Coronary artery (tissue), 2 donors: ENCODE data around the gene ZNF391.

Experiments
- DNase-seq: peaks from one replicate; pipeline ENCODE4 v3.0.0-alpha.2; 2017; ENCODE audit warnings: low spot score
- H3K27ac ChIP-seq, 2 donors: fragments of 200-600 bp; sonication (generic); one replicate each; pipeline ENCODE4 v1.5.1; 2016 to 2019
- H3K4me3 ChIP-seq: fragments of 200-600 bp; sonication (generic); 2 replicates; pipeline ENCODE4 v1.5.1; 2016; ENCODE audit warnings: mild to moderate bottlenecking, moderate library complexity
- CTCF ChIP-seq: fragments of 200-600 bp; sonication (generic); IDR thresholded peaks from one replicate; pipeline ENCODE4 v1.5.1; 2019; ENCODE audit warnings: antibody characterized with exemption

ZNF391 gene

DNA sequence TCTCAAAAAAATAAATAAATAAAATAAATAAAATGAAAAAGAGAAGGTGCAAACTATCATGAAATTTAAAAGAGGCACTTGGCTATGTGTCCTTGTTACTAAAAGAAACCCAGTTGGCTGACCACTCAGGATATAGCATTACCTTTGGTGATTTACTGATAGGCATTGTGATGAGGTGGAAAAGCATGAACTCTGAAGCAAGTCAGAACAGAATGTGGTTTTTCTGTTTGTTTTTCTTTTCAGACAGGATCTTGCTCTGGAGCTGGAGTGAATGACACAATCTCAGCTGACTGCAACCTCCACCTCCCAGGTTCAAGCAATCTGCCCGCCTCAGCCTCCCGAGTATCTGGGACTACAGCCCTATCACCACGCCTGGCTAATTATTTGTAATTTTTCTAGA lies 52.4 kb downstream of the ZNF391 start:
- DNase-seq = no peak
- H3K4me3 ChIP-seq = no peak overlapping the region
- H3K27ac ChIP-seq = no peak overlapping the region
- no peak for TF ChIP-seq CTCF

GRCh38 chr6:27442932-27443331 lies 54.4 kb downstream of the ZNF391 start:
- TF ChIP-seq CTCF = no peak
- Histone ChIP-seq H3K27ac (no peak overlapping the region), H3K4me3 (no peak overlapping the region)
- DNase-seq = no peak

DNA sequence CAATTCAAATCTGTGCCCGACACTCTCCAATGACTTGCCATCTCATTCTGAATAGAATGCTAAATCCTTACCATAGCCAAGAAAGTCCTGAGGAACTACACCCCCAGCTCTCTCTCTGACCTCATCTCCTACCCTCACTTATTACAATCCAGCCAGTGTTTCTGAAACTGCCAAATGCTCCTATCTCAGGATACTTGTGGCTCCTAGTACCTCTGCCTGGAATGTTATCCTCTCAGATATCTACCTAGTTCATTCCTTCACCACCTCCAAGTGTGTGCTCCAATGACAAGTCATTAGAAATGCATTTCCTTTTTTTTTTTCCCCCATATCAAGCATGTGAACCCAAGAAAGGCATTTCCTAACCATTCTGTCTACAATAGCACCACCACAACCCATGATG lies 59.9 kb downstream of the ZNF391 start:
- Histone ChIP-seq H3K27ac (no peak overlapping the region), H3K4me3 (no peak overlapping the region)
- DNase-seq = no peak
- no peak for TF ChIP-seq CTCF

DNA sequence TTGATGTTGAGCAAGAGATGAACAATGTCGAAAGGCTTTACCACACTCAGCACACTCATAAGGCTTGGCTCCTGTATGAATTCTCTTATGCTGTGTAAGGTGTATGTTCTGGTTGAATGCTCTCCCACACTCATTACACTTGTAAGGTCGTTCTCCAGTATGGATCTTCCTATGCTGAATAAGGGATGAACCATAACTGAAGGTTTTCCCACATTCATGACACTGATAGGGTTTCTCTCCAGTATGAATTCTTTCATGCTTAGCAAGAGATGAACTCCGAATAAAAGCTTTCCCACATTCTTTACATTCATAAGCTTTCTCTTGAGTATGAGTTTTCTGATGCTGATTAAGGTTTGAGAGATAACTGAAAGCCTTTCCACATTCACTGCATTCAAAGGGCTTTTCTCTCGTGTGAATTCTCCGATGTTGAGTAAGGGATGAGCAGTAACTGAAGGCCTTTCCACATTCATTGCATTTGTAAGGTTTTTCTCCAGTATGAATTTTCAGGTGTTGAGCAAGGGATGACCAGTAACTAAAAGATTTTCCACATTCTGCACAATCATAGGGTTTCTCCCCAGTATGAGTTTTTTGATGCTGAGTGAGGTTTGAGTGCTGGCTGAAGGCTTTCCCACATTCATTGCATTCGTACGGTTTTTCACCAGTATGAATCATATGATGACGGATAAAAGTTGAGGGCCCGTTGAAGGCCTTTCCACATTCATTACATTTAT lies 63.3 kb downstream of the ZNF391 start:
- Histone ChIP-seq H3K27ac (no peak overlapping the region), H3K4me3 (peak overlapping the region; percentile 15)
- TF ChIP-seq CTCF = no peak
- no peak for DNase-seq

DNA sequence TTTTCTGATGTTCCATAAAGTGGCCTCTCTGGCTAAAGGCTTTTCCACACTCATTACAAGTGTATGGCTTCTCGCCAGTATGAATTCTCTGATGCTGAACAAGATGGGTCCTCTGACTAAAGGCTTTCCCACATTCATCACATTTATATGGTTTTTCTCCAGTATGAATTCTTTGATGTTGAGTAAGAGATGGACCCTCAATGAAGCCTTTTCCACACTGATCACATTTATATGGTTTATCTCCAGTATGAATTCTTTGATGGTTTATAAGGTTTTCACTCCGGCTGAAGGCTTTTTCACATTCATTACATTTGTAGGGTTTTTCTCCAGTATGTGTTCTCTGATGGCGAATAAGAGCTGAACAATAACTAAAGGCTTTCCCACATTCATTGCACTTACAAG lies 63.9 kb downstream of the ZNF391 start:
- no peak for TF ChIP-seq CTCF
- peak overlapping the region; percentile 15 for H3K4me3 ChIP-seq
- no peak overlapping the region for H3K27ac ChIP-seq
- DNase-seq = no peak
